K562 (cell line): ENCODE results near the gene TMPRSS6. TPM values are rescaled to one million over a fixed set of nuclear protein-coding genes. Genes with fewer than 3 reads are reported as not detected.

Source experiments
- BRF1 ChIP-seq: IDR thresholded peaks from 3 replicates; pipeline ENCODE4 v1.6.1; 2011; ENCODE audit warnings: borderline replicate concordance, mild to moderate bottlenecking; ENCODE audit not compliant: insufficient read length; ENCODE audit errors: extremely low read depth
- EGR1 ChIP-seq: fragments of 450-650 bp; conservative IDR thresholded peaks from 2 replicates; pipeline ENCODE4 v1.6.1; 2017; ENCODE audit warnings: mild to moderate bottlenecking
- GATAD2B ChIP-seq: fragments of 450-650 bp; IDR thresholded peaks from 2 replicates; pipeline ENCODE4 v1.6.1; 2017; ENCODE audit warnings: mild to moderate bottlenecking, borderline replicate concordance
- NR1H2 ChIP-seq: sonication (generic); formaldehyde crosslinking; IDR thresholded peaks from 2 replicates; pipeline ENCODE4 v1.4.0; 2020; ENCODE audit warnings: mild to moderate bottlenecking, missing genetic modification reagents
- PCBP1 ChIP-seq: fragments of 200-400 bp; formaldehyde crosslinking; IDR thresholded peaks from 2 replicates; pipeline ENCODE4 v1.6.1; 2018; ENCODE audit warnings: mild to moderate bottlenecking, low read depth, low read length; ENCODE audit not compliant: poor library complexity, severe bottlenecking
- RBM14 ChIP-seq: fragments of 200-400 bp; formaldehyde crosslinking; IDR thresholded peaks from 2 replicates; pipeline ENCODE4 v1.6.1; 2018; ENCODE audit warnings: low read depth, mild to moderate bottlenecking, low read length, moderate library complexity, borderline replicate concordance; ENCODE audit not compliant: insufficient read depth
- SREBF1 ChIP-seq: fragments of 150-350 bp; IDR thresholded peaks from 2 replicates; pipeline ENCODE4 v1.6.1; 2014; ENCODE audit warnings: antibody characterized with exemption, low read depth, low read length, borderline replicate concordance
- ZNF76 ChIP-seq: fragments of 250-450 bp; sonication (Bioruptor Pico); IDR thresholded peaks from 2 replicates; pipeline ENCODE4 v1.4.0; 2020; ENCODE audit warnings: mild to moderate bottlenecking, moderate library complexity, borderline replicate concordance
- polyA plus RNA-seq, 8 experiments: library from polyadenylated mRNA; depleted of rRNA in 4 of 8; stranded (reverse) in 5 of 8; unstranded in 3 of 8; fragments of >200 nt; fragmentation: Nextera tagmentation in 2 of 8; fragmentation: Illumina TruSeq in 1 of 8; extraction: Ambion mirVana in 2 of 8; extraction: Trizol in 1 of 8; gene quantifications; 2 replicates each; pipeline versions ENCODE4 v1.2.1 to v1.2.3, GENCODE V29; 2011 to 2014; ENCODE audit warnings: inconsistent platforms in 1 of 8, missing spikeins in 1 of 8
- total RNA-seq, 7 experiments: library from RNA; depleted of rRNA in 6 of 7; stranded (reverse); fragments of >200 nt in 6 of 7; fragmentation: Illumina TruSeq in 2 of 7; extraction: Trizol in 2 of 7; gene quantifications; 2 replicates each; pipeline versions ENCODE4 v1.2.1 to v1.2.3, GENCODE V29; 2011 to 2021; ENCODE audit warnings: low replicate concordance in 1 of 7
- TF ChIP-seq, protein P1 (sequence below): IDR thresholded peaks from 2 replicates; pipeline ENCODE4 v1.6.1; 2011; ENCODE audit warnings: borderline replicate concordance, low read depth, mild to moderate bottlenecking, moderate library complexity, low read length; ENCODE audit not compliant: insufficient read depth, poor library complexity, severe bottlenecking
- TF ChIP-seq, protein P2 (sequence below), 2 experiments: fragments of 450-650 bp; IDR thresholded peaks; 2 replicates each; pipeline ENCODE4 v1.6.1; 2016
- TF ChIP-seq, protein P3 (sequence below): sonication (generic); formaldehyde crosslinking; IDR thresholded peaks from 2 replicates; pipeline ENCODE4 v1.8.0; 2022; ENCODE audit warnings: mild to moderate bottlenecking, missing genetic modification reagents, borderline replicate concordance
- TF ChIP-seq, protein P4 (sequence below): fragments of 250-450 bp; sonication (Bioruptor Pico); IDR thresholded peaks from 2 replicates; pipeline ENCODE4 v1.4.0; 2020
- TF ChIP-seq, protein P5 (sequence below): fragments of 200-400 bp; formaldehyde crosslinking; IDR thresholded peaks from 2 replicates; pipeline ENCODE4 v1.6.1; 2017; ENCODE audit warnings: mild to moderate bottlenecking, low read depth, low read length, moderate library complexity
- TF ChIP-seq, protein P6 (sequence below): fragments of 450-650 bp; formaldehyde crosslinking; IDR thresholded peaks from 2 replicates; pipeline ENCODE4 v1.4.0; 2022; ENCODE audit warnings: missing genetic modification characterization

TMPRSS6 gene
- total and polyA plus RNA-seq, 9 of the 15 experiments (the other 6 are each of a cell fraction or from before 2014, with no cell fraction given) = 0.03 TPM; not detected in 8

DNA sequence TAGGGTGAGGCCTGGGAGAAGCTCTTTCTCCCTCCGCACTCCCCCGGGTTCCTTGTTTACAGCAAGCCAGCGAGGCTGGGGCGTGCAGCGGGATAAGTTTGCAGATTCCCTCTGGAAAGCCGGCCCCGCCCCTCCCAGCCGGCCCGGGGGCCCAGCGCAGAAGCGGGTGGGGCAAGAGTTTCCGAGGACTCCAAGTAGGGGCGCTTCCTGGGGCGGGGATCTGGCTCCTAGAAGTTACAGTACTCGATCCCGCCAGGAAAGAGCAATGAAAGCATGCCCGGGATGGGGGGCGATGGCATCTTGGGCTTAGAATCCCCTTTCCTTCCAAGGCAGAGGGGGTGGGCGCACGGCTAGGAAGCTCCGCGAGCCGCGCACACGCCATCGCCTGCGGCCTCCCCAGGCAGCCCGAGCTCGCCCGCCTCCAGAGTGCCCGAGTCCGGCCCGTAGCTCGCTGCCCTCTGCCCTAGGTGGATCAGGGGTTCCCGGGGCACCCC, 90.7 kb downstream of the TMPRSS6 start (continued):
- TF ChIP-seq, protein P1, sequence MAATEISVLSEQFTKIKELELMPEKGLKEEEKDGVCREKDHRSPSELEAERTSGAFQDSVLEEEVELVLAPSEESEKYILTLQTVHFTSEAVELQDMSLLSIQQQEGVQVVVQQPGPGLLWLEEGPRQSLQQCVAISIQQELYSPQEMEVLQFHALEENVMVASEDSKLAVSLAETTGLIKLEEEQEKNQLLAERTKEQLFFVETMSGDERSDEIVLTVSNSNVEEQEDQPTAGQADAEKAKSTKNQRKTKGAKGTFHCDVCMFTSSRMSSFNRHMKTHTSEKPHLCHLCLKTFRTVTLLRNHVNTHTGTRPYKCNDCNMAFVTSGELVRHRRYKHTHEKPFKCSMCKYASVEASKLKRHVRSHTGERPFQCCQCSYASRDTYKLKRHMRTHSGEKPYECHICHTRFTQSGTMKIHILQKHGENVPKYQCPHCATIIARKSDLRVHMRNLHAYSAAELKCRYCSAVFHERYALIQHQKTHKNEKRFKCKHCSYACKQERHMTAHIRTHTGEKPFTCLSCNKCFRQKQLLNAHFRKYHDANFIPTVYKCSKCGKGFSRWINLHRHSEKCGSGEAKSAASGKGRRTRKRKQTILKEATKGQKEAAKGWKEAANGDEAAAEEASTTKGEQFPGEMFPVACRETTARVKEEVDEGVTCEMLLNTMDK = no peak
- TF ChIP-seq PCBP1 (no peak), EGR1 (no peak), GATAD2B (no peak), BRF1 (no peak), SREBF1 (no peak), ZNF76 (CRISPR knock-in tag) (no peak), NR1H2 (CRISPR knock-in tag) (no peak), RBM14 (no peak)
- TF ChIP-seq, protein P2, sequence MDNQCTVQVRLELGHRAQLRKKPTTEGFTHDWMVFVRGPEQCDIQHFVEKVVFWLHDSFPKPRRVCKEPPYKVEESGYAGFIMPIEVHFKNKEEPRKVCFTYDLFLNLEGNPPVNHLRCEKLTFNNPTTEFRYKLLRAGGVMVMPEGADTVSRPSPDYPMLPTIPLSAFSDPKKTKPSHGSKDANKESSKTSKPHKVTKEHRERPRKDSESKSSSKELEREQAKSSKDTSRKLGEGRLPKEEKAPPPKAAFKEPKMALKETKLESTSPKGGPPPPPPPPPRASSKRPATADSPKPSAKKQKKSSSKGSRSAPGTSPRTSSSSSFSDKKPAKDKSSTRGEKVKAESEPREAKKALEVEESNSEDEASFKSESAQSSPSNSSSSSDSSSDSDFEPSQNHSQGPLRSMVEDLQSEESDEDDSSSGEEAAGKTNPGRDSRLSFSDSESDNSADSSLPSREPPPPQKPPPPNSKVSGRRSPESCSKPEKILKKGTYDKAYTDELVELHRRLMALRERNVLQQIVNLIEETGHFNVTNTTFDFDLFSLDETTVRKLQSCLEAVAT (IDR thresholded peaks at IDR 0.05) = no peak
- TF ChIP-seq, protein P3, sequence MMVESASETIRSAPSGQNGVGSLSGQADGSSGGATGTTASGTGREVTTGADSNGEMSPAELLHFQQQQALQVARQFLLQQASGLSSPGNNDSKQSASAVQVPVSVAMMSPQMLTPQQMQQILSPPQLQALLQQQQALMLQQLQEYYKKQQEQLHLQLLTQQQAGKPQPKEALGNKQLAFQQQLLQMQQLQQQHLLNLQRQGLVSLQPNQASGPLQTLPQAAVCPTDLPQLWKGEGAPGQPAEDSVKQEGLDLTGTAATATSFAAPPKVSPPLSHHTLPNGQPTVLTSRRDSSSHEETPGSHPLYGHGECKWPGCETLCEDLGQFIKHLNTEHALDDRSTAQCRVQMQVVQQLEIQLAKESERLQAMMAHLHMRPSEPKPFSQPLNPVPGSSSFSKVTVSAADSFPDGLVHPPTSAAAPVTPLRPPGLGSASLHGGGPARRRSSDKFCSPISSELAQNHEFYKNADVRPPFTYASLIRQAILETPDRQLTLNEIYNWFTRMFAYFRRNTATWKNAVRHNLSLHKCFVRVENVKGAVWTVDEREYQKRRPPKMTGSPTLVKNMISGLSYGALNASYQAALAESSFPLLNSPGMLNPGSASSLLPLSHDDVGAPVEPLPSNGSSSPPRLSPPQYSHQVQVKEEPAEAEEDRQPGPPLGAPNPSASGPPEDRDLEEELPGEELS (CRISPR knock-in tag) = no peak
- TF ChIP-seq, protein P4, sequence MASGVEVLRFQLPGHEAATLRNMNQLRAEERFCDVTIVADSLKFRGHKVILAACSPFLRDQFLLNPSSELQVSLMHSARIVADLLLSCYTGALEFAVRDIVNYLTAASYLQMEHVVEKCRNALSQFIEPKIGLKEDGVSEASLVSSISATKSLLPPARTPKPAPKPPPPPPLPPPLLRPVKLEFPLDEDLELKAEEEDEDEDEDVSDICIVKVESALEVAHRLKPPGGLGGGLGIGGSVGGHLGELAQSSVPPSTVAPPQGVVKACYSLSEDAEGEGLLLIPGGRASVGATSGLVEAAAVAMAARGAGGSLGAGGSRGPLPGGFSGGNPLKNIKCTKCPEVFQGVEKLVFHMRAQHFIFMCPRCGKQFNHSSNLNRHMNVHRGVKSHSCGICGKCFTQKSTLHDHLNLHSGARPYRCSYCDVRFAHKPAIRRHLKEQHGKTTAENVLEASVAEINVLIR = no peak
- TF ChIP-seq, protein P5, sequence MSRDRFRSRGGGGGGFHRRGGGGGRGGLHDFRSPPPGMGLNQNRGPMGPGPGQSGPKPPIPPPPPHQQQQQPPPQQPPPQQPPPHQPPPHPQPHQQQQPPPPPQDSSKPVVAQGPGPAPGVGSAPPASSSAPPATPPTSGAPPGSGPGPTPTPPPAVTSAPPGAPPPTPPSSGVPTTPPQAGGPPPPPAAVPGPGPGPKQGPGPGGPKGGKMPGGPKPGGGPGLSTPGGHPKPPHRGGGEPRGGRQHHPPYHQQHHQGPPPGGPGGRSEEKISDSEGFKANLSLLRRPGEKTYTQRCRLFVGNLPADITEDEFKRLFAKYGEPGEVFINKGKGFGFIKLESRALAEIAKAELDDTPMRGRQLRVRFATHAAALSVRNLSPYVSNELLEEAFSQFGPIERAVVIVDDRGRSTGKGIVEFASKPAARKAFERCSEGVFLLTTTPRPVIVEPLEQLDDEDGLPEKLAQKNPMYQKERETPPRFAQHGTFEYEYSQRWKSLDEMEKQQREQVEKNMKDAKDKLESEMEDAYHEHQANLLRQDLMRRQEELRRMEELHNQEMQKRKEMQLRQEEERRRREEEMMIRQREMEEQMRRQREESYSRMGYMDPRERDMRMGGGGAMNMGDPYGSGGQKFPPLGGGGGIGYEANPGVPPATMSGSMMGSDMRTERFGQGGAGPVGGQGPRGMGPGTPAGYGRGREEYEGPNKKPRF = no peak
- TF ChIP-seq, protein P6, sequence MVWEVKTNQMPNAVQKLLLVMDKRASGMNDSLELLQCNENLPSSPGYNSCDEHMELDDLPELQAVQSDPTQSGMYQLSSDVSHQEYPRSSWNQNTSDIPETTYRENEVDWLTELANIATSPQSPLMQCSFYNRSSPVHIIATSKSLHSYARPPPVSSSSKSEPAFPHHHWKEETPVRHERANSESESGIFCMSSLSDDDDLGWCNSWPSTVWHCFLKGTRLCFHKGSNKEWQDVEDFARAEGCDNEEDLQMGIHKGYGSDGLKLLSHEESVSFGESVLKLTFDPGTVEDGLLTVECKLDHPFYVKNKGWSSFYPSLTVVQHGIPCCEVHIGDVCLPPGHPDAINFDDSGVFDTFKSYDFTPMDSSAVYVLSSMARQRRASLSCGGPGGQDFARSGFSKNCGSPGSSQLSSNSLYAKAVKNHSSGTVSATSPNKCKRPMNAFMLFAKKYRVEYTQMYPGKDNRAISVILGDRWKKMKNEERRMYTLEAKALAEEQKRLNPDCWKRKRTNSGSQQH = no peak
